Endothelial cell of umbilical vein (primary cell): ENCODE measurements around the gene SSH2. TPM values are rescaled to one million over a fixed set of nuclear protein-coding genes. Genes with fewer than 3 reads are reported as not detected.
A peak's percentile ranks its signal among the peaks of the same experiment; 100 is the strongest.

Experiments
- BruUV-seq: library from RNA; stranded (reverse); fragments of 400-500 nt; replicated peaks from 2 replicates; lab custom pipeline; 2021; lab: Mats Ljungman, UMichigan
- CTCF ChIA-PET: fragments of 300-600, 350-600 bp; sonication (Branson Sonifier 250); formaldehyde crosslinking; loops from one replicate; lab custom pipeline; 2021; ENCODE audit warnings: antibody characterized with exemption, inconsistent platforms; lab: Charles Lee
- POLR2A ChIA-PET: fragments of 300-600, 350-600 bp; sonication (Branson Sonifier 250); formaldehyde crosslinking; loops from one replicate; lab custom pipeline; 2021; ENCODE audit warnings: antibody characterized with exemption, inconsistent platforms; lab: Charles Lee
- DNase-seq: peaks from one replicate; pipeline ENCODE4 v3.0.0-alpha.2; 2011; ENCODE audit warnings: low read depth, low spot score
- FAIRE-seq: peaks from 2 replicates; lab custom pipeline; 2011; peaks lifted over from hg19 to GRCh38; lab: Jason Lieb, UNC
- H2AFZ ChIP-seq: 2 replicates; pipeline ENCODE4 v1.6.0; 2012; ENCODE audit warnings: low read depth, low read length, control low read depth, inconsistent platforms
- H3K27ac ChIP-seq: 2 replicates; pipeline ENCODE4 v1.5.1; 2011; ENCODE audit warnings: low read depth, mild to moderate bottlenecking, control low read depth, low read length, moderate library complexity; ENCODE audit not compliant: insufficient read depth
- H3K27me3 ChIP-seq, 2 experiments: 2 replicates each; pipeline versions ENCODE4 v1.6.0 to v1.6.1; 2011; ENCODE audit warnings: low read length in 2 of 2, mixed read lengths in 1 of 2; ENCODE audit not compliant: control insufficient read depth in 2 of 2, insufficient read depth in 2 of 2
- H3K36me3 ChIP-seq, 2 experiments: 2 replicates in 1 of 2; 3 replicates in 1 of 2; pipeline ENCODE4 v1.5.1; 2011; ENCODE audit warnings: low read length in 2 of 2, mild to moderate bottlenecking in 1 of 2, moderate library complexity in 1 of 2; ENCODE audit not compliant: control insufficient read depth in 2 of 2, insufficient read depth in 2 of 2; ENCODE audit errors: extremely low read depth in 1 of 2
- H3K4me1 ChIP-seq: 3 replicates; pipeline ENCODE4 v1.5.1; 2011; ENCODE audit warnings: mild to moderate bottlenecking, low read length; ENCODE audit not compliant: control insufficient read depth, insufficient read depth; ENCODE audit errors: extremely low read depth
- H3K4me2 ChIP-seq: 2 replicates; pipeline ENCODE4 v1.6.1; 2011; ENCODE audit warnings: low read length, control low read depth, mixed read lengths; ENCODE audit not compliant: insufficient read depth
- H3K4me3 ChIP-seq, 3 experiments: fragments of 200-600 bp in 1 of 3; sonication (generic), shearing (Covaris generic) in 1 of 3; replicated peaks in 1 of 3; 2 replicates each; pipeline ENCODE4 v1.5.1; 2011 to 2016; ENCODE audit warnings: control low read depth in 3 of 3, low read length in 3 of 3, mild to moderate bottlenecking in 2 of 3, inconsistent platforms in 1 of 3, low read depth in 1 of 3, moderate library complexity in 1 of 3; ENCODE audit not compliant: insufficient read depth in 1 of 3
- H3K79me2 ChIP-seq: 2 replicates; pipeline ENCODE4 v1.6.0; 2012; ENCODE audit warnings: low read length, inconsistent platforms; ENCODE audit not compliant: control insufficient read depth, insufficient read depth
- H3K9ac ChIP-seq: replicated peaks from 2 replicates; pipeline ENCODE3; 2011; ENCODE audit warnings: low read length, control low read depth; ENCODE audit not compliant: insufficient read depth; ENCODE audit errors: extremely low read depth
- H3K9me1 ChIP-seq: replicated peaks from 3 replicates; pipeline ENCODE4 v1.6.0; 2011; ENCODE audit warnings: mild to moderate bottlenecking, low read length; ENCODE audit not compliant: control insufficient read depth, insufficient read depth; ENCODE audit errors: extremely low read depth
- H3K9me3 ChIP-seq: replicated peaks from 2 replicates; pipeline ENCODE4 v1.5.1; 2012; ENCODE audit warnings: low read length, inconsistent platforms; ENCODE audit not compliant: control insufficient read depth, insufficient read depth
- H4K20me1 ChIP-seq: replicated peaks from 2 replicates; pipeline ENCODE3; 2011; ENCODE audit warnings: mild to moderate bottlenecking, low read length; ENCODE audit not compliant: control insufficient read depth, insufficient read depth; ENCODE audit errors: extremely low read depth
- CTCF ChIP-seq, 2 donors: IDR thresholded peaks; 1 replicate in 1 of 2; 2 replicates in 1 of 2; pipeline ENCODE4 v1.5.1; 2011; ENCODE audit warnings: low read length in 2 of 2, mild to moderate bottlenecking in 2 of 2, moderate library complexity in 2 of 2, control low read depth in 1 of 2, inconsistent platforms in 1 of 2, low read depth in 1 of 2; ENCODE audit not compliant: insufficient read depth in 1 of 2; ENCODE audit errors: extremely low read depth in 1 of 2
- EZH2 ChIP-seq: IDR thresholded peaks from 2 replicates; pipeline ENCODE4 v1.6.1; 2012; ENCODE audit warnings: borderline replicate concordance, low read depth, mild to moderate bottlenecking, moderate library complexity, low read length, inconsistent platforms; ENCODE audit not compliant: severe bottlenecking
- FOS ChIP-seq: IDR thresholded peaks from 2 replicates; pipeline ENCODE4 v1.6.1; 2011; ENCODE audit warnings: mild to moderate bottlenecking, low read length, moderate library complexity, borderline replicate concordance; ENCODE audit not compliant: insufficient read depth
- JUN ChIP-seq: IDR thresholded peaks from 2 replicates; pipeline ENCODE4 v1.6.1; 2011; ENCODE audit warnings: borderline replicate concordance, low read depth; ENCODE audit not compliant: insufficient read length, insufficient read depth
- MAX ChIP-seq: IDR thresholded peaks from 2 replicates; pipeline ENCODE4 v1.6.1; 2011; ENCODE audit not compliant: insufficient read depth, insufficient read length
- MYC ChIP-seq: IDR thresholded peaks from one replicate; pipeline ENCODE4 v1.6.1; 2011; ENCODE audit warnings: mild to moderate bottlenecking, low read depth, low read length
- POLR2A ChIP-seq: IDR thresholded peaks from 2 replicates; pipeline ENCODE4 v1.6.1; 2012; ENCODE audit warnings: low read depth, mild to moderate bottlenecking, control low read depth, low read length
- POLR2AphosphoS5 ChIP-seq: IDR thresholded peaks from 2 replicates; pipeline ENCODE4 v1.6.1; 2012; ENCODE audit warnings: low read depth, mild to moderate bottlenecking, control low read depth, low read length, moderate library complexity; ENCODE audit not compliant: insufficient read depth
- dilution Hi-C: fragments of 300-500 bp; cut with MboI; formaldehyde crosslinking; loops from one replicate; pipeline ENCODE4 v1.15.0; 2019; ENCODE audit warnings: low sequenced_read_pairs; ENCODE audit not compliant: extremely low pct_ligation_motif_present
- intact Hi-C: fragments of 100-400 bp; cut with micrococcal nuclease; formaldehyde crosslinking; loops from one replicate; pipeline ENCODE4 v1.10.0; 2022
- polyA plus RNA-seq, 4 experiments: library from polyadenylated mRNA; depleted of rRNA in 3 of 4; stranded (reverse) in 3 of 4; unstranded in 1 of 4; fragments of >200 nt; gene quantifications; 2 replicates each; pipeline versions ENCODE4 v1.2.1 to v1.2.3, GENCODE V29; 2011 to 2012; ENCODE audit warnings: missing spikeins in 1 of 4
- total RNA-seq: library from RNA; stranded (reverse); gene quantifications from 2 replicates; pipeline ENCODE4 v1.2.3, GENCODE V29; 2021

Gene SSH2
- total and polyA plus RNA-seq, 2 donors (not counting 3 experiments of a cell fraction or from before 2014, with no cell fraction given): 24.6 to 60.9 TPM

GRCh38 chr17:29579866-29580771 lies 349.9 kb downstream of the SSH2 start:
- Histone ChIP-seq H3K4me2 (no peak overlapping the region), H3K4me3 (no peak overlapping the region), H3K79me2 (peaks cover 37% of the 10 kb centered on the region), H3K9me1 (no peaks in the 10 kb centered on the region), H3K27ac (no peak overlapping the region), H3K36me3 (peaks cover 24 to 57% of the 10 kb centered on the region in 2 experiments), H3K27me3 (no peaks in the 10 kb centered on the region), H3K9ac (no peak overlapping the region), H3K4me1 (peaks cover 14% of the 10 kb centered on the region), H4K20me1 (no peaks in the 10 kb centered on the region), H2AFZ (no peak overlapping the region), H3K9me3 (no peaks in the 10 kb centered on the region)
- intact Hi-C loops: loop anchor here (1.0 kb wide), 3 partner anchors 11 to 513 kb away; no protein-coding TSS in a partner anchor
- DNase-seq: peak; percentile 81
- CTCF ChIA-PET: interaction anchor here (0.7 to 9.4 kb wide), 14 partner anchors 9 to 931 kb away, joined by 3 to 152 read pairs (median 4); partner anchors contain the start of gene ANKRD13B
- dilution Hi-C loops: no loop called here
- POLR2A ChIA-PET: interaction anchor here (0.7 to 1.4 kb wide), 2 partner anchors 11 to 38 kb away, joined by 3 read pairs; no protein-coding TSS in a partner anchor
- FAIRE-seq: peak; percentile 83
- no TSS peak for BruUV-seq
- TF ChIP-seq MAX: peak; percentile 93
- TF ChIP-seq CTCF (IDR thresholded peaks at IDR 0.05; ENCODE audit: extremely low read depth in 1 of 2, insufficient read depth in 1 of 2, low read depth in 1 of 2, low read length in 2 of 2): peak; percentile 86 to 92
- peak; percentile 88 for TF ChIP-seq MYC
- no peak for TF ChIP-seq JUN
- TF ChIP-seq POLR2A: peak; percentile 47
- peak; percentile 81 for TF ChIP-seq POLR2AphosphoS5
- TF ChIP-seq FOS: no peak
- no peak for TF ChIP-seq EZH2
